ENCODE results near the gene RNF138.
"Not testable (repeated sequence)": the region's sequence is repeated elsewhere in the genome, so short reads cannot be mapped to it uniquely, and the experiment has no call there.

GRCh38 chr18:32158631-32159030, 67.0 kb downstream of the RNF138 start:
- TF ChIP-seq CTCF, EP300 (IDR thresholded peaks at IDR 0.05): not testable (repeated sequence)
